Measurements from ENCODE around the gene GOLPH3.

DNA sequence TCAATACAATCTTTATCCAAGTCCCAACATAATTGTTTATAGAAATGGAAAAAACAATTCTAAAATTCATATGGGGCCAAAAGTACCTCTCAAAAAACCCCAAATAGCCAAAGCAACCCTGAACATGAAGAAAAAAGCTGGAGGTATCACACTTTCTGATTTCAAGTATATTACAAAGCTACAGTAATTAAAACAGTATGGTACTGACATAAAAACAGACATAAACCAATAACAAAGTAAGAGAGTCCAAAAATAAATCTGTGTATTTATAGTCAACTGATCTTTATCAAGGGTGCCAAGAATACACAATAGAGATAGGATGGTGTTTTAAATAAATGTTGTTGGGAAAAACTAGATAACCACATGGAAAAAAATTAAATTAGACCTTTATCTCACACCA lies 13.6 kb upstream of the GOLPH3 start:
- no peak for TF ChIP-seq POLR2AphosphoS5 (IDR thresholded peaks at IDR 0.05; ENCODE audit: low read depth, low read length)
- TF ChIP-seq POLR2A (IDR thresholded peaks at IDR 0.05; ENCODE audit: low read depth, low read length), result no peak
